ENCODE data around the gene ZNF500.

DNA sequence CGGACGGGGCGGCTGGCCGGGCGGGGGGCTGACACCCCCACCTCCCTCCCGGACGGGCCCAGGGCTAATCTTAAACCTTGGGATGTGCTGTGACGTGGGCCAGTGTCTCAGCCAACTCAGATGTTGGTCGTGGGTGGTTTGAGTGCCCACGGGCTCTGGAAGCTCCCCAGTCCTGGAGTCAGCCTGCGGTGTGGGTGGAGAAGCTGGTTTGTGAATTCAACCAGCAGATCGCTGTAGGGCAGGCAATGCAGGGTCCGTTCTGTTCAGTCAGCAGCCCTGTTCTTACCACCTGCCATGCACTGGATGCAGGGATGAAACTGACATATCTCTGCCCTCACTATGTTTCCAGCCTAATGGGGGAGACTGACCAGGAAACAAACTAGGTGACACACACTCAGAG lies 8.0 kb upstream of the ZNF500 start:
- TF ChIP-seq, protein P1, sequence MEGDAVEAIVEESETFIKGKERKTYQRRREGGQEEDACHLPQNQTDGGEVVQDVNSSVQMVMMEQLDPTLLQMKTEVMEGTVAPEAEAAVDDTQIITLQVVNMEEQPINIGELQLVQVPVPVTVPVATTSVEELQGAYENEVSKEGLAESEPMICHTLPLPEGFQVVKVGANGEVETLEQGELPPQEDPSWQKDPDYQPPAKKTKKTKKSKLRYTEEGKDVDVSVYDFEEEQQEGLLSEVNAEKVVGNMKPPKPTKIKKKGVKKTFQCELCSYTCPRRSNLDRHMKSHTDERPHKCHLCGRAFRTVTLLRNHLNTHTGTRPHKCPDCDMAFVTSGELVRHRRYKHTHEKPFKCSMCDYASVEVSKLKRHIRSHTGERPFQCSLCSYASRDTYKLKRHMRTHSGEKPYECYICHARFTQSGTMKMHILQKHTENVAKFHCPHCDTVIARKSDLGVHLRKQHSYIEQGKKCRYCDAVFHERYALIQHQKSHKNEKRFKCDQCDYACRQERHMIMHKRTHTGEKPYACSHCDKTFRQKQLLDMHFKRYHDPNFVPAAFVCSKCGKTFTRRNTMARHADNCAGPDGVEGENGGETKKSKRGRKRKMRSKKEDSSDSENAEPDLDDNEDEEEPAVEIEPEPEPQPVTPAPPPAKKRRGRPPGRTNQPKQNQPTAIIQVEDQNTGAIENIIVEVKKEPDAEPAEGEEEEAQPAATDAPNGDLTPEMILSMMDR (IDR thresholded peaks at IDR 0.05) = no peak
- TF ChIP-seq EZH2 (IDR thresholded peaks at IDR 0.05; ENCODE audit: borderline replicate concordance, insufficient read depth, low read depth, low read length, poor library complexity, severe bottlenecking) = no peak

Measured in B cell (primary cell).